Fibroblast of villous mesenchyme (primary cell): ENCODE data around the gene FOXD4L6. TPM values are rescaled to one million over a fixed set of nuclear protein-coding genes. Genes with fewer than 3 reads are reported as not detected.
"Not testable (repeated sequence)": the region's sequence is repeated elsewhere in the genome, so short reads cannot be mapped to it uniquely, and the experiment has no call there.

Source experiments
- DNase-seq: peaks from one replicate; pipeline ENCODE4 v3.0.0-alpha.2; 2010; ENCODE audit warnings: low read depth
- H3K4me3 ChIP-seq: 2 replicates; pipeline ENCODE4 v1.5.1; 2011; ENCODE audit warnings: low read depth, mild to moderate bottlenecking, low read length
- total RNA-seq: library from RNA; depleted of rRNA; stranded (reverse); fragments of >200 nt; gene quantifications from 2 replicates; pipeline ENCODE4 v1.2.3, GENCODE V29; 2012

Gene FOXD4L6
- under 0.01 TPM in 1 of 2 replicates, not detected in the other for total RNA-seq

GRCh38 chr9:41128581-41128980 is at the start of gene FOXD4L6:
TSS of gene FOXD4L6 (minus strand) at chr9:41128681. CDS start at chr9:41128383, 298 bp downstream.
- not testable (repeated sequence) for DNase-seq, H3K4me3 ChIP-seq

GRCh38 chr9:41174994-41175393 is 46.5 kb upstream of the FOXD4L6 start:
- DNase-seq, H3K4me3 ChIP-seq: not testable (repeated sequence)

- not testable (repeated sequence) for DNase-seq, H3K4me3 ChIP-seq
These were observed 21.6 kb upstream of the FOXD4L6 start for GRCh38 chr9:41150116-41150515.

GRCh38 chr9:41141878-41142277 is 13.4 kb upstream of the FOXD4L6 start:
- not testable (repeated sequence) for DNase-seq, H3K4me3 ChIP-seq

GRCh38 chr9:41126746-41127446 is 1.6 kb downstream of the FOXD4L6 start:
- H3K4me3 ChIP-seq, DNase-seq: not testable (repeated sequence)

- H3K4me3 ChIP-seq, DNase-seq: not testable (repeated sequence)
These were observed 2.5 kb downstream of the FOXD4L6 start for GRCh38 chr9:41125936-41126335.

GRCh38 chr9:41125109-41125658 is 3.3 kb downstream of the FOXD4L6 start:
- not testable (repeated sequence) for H3K4me3 ChIP-seq, DNase-seq

- not testable (repeated sequence) for DNase-seq, H3K4me3 ChIP-seq
These were observed 4.0 kb downstream of the FOXD4L6 start for GRCh38 chr9:41124250-41125108.

GRCh38 chr9:41123812-41124211 is 4.7 kb downstream of the FOXD4L6 start:
- DNase-seq, H3K4me3 ChIP-seq: not testable (repeated sequence)

- not testable (repeated sequence) for DNase-seq, H3K4me3 ChIP-seq
These were observed 5.1 kb downstream of the FOXD4L6 start for GRCh38 chr9:41123396-41123795.

- not testable (repeated sequence) for H3K4me3 ChIP-seq, DNase-seq
These were observed 7.8 kb downstream of the FOXD4L6 start for GRCh38 chr9:41120696-41121095.

- not testable (repeated sequence) for DNase-seq, H3K4me3 ChIP-seq
These were observed 8.8 kb downstream of the FOXD4L6 start for GRCh38 chr9:41119719-41120118.

GRCh38 chr9:41119311-41119710 is 9.2 kb downstream of the FOXD4L6 start:
- H3K4me3 ChIP-seq = not testable (repeated sequence)

GRCh38 chr9:41113348-41113747 is 15.1 kb downstream of the FOXD4L6 start:
- not testable (repeated sequence) for DNase-seq, H3K4me3 ChIP-seq

More at GRCh38 chr9:41119311-41119710, 9.2 kb downstream of the FOXD4L6 start:
- DNase-seq = not testable (repeated sequence)

GRCh38 chr9:41111414-41111813 is 17.1 kb downstream of the FOXD4L6 start:
- not testable (repeated sequence) for H3K4me3 ChIP-seq

More at GRCh38 chr9:41111414-41111813, 17.1 kb downstream of the FOXD4L6 start:
- not testable (repeated sequence) for DNase-seq
